ENCODE results near the gene TUBB6.

Gene TUBB6

GRCh38 chr18:12302391-12303147 is 5.5 kb upstream of the TUBB6 start:
- peaks cover 32% of the 10 kb centered on the region for H3K27me3 ChIP-seq (ENCODE audit: insufficient read depth, poor library complexity, severe bottlenecking)
- H3K27ac ChIP-seq (replicated peaks), result no peak overlapping the region
- no peak for DNase-seq (ENCODE audit: low read depth in 1 of 2, low spot score in 1 of 2)
- TF ChIP-seq CTCF (IDR thresholded peaks at IDR 0.05; ENCODE audit: insufficient read depth, low read length) (no peak), GABPA (IDR thresholded peaks at IDR 0.05; ENCODE audit: low read depth) (no peak), SPI1 (IDR thresholded peaks at IDR 0.05; ENCODE audit: borderline replicate concordance, low read depth) (no peak), REST (IDR thresholded peaks at IDR 0.05; ENCODE audit: insufficient replicate concordance, low read depth) (no peak)
- no peak overlapping the region for H3K4me3 ChIP-seq (replicated peaks; ENCODE audit: insufficient read depth, low read length)

GRCh38 chr18:12304351-12305210 is 3.5 kb upstream of the TUBB6 start:
- Histone ChIP-seq H3K27me3 (ENCODE audit: insufficient read depth, poor library complexity, severe bottlenecking) (peaks cover 42% of the 10 kb centered on the region), H3K4me3 (replicated peaks; ENCODE audit: insufficient read depth, low read length) (no peak overlapping the region), H3K27ac (replicated peaks) (no peak overlapping the region)
- no peak for TF ChIP-seq CTCF (IDR thresholded peaks at IDR 0.05; ENCODE audit: insufficient read depth, low read length)
- TF ChIP-seq SPI1 (IDR thresholded peaks at IDR 0.05; ENCODE audit: borderline replicate concordance, low read depth), result no peak
- no peak for TF ChIP-seq GABPA (IDR thresholded peaks at IDR 0.05; ENCODE audit: low read depth)
- TF ChIP-seq POLR2AphosphoS5 (IDR thresholded peaks at IDR 0.05; ENCODE audit: low read depth), result no peak
- TF ChIP-seq REST (IDR thresholded peaks at IDR 0.05; ENCODE audit: insufficient replicate concordance, low read depth), result no peak
- DNase-seq (ENCODE audit: low read depth in 1 of 2, low spot score in 1 of 2), result no peak

- Histone ChIP-seq H3K4me3 (replicated peaks; ENCODE audit: insufficient read depth, low read length) (no peak overlapping the region), H3K27ac (replicated peaks) (no peak overlapping the region), H3K27me3 (ENCODE audit: insufficient read depth, poor library complexity, severe bottlenecking) (peaks cover 41% of the 10 kb centered on the region)
- DNase-seq (ENCODE audit: low read depth in 1 of 2, low spot score in 1 of 2), result no peak
- TF ChIP-seq GABPA (IDR thresholded peaks at IDR 0.05; ENCODE audit: low read depth) (no peak), REST (IDR thresholded peaks at IDR 0.05; ENCODE audit: insufficient replicate concordance, low read depth) (no peak), POLR2AphosphoS5 (IDR thresholded peaks at IDR 0.05; ENCODE audit: low read depth) (no peak), SPI1 (IDR thresholded peaks at IDR 0.05; ENCODE audit: borderline replicate concordance, low read depth) (no peak), CTCF (IDR thresholded peaks at IDR 0.05; ENCODE audit: insufficient read depth, low read length) (no peak)
These were observed 2.8 kb upstream of the TUBB6 start for GRCh38 chr18:12305211-12305610.

Measured in HL-60 (cell line).